Esophagus muscularis mucosa (tissue), 4 donors: ENCODE measurements around the gene NKAIN2. TPM values are rescaled to one million over a fixed set of nuclear protein-coding genes. Genes with fewer than 3 reads are reported as not detected.
"Not testable (repeated sequence)": the region's sequence is repeated elsewhere in the genome, so short reads cannot be mapped to it uniquely, and the experiment has no call there.

Experiments used
- DNase-seq: peaks from one replicate; pipeline ENCODE4 v3.0.0-alpha.2; 2017; ENCODE audit errors: extremely low spot score
- H3K27ac ChIP-seq, 4 donors: fragments of 200-600 bp; sonication (generic); replicated peaks in 1 of 4; 1 replicate in 3 of 4; 2 replicates in 1 of 4; pipeline ENCODE4 v1.5.1; 2016 to 2019; ENCODE audit warnings: mild to moderate bottlenecking in 1 of 4
- H3K27me3 ChIP-seq, 4 donors: fragments of 200-600 bp; sonication (generic); one replicate each; pipeline versions ENCODE4 v1.5.1 to v1.6.0; 2016 to 2019
- H3K36me3 ChIP-seq, 4 donors: fragments of 200-600 bp; sonication (generic); one replicate each; pipeline ENCODE4 v1.5.1; 2016 to 2019
- H3K4me1 ChIP-seq, 4 donors: fragments of 200-600 bp; sonication (generic); one replicate each; pipeline ENCODE4 v1.5.1; 2016 to 2019
- H3K4me3 ChIP-seq, 4 donors: fragments of 200-600 bp; sonication (generic); 1 replicate in 2 of 4; 2 replicates in 2 of 4; pipeline ENCODE4 v1.5.1; 2016 to 2019; ENCODE audit warnings: mild to moderate bottlenecking in 4 of 4, moderate library complexity in 1 of 4
- H3K9me3 ChIP-seq, 4 donors: fragments of 200-600 bp; sonication (generic); 1 replicate in 3 of 4; 2 replicates in 1 of 4; pipeline ENCODE4 v1.5.1; 2016 to 2019
- CTCF ChIP-seq, 3 experiments: fragments of 200-600 bp in 2 of 3; fragments of 450-650 bp in 1 of 3; sonication (generic) in 2 of 3; IDR thresholded peaks; one replicate each; pipeline ENCODE4 v1.5.1; 2017 to 2019; ENCODE audit warnings: antibody characterized with exemption in 3 of 3, mild to moderate bottlenecking in 2 of 3, moderate library complexity in 1 of 3
- EP300 ChIP-seq: sonication (generic); formaldehyde crosslinking; IDR thresholded peaks from one replicate; pipeline ENCODE4 v1.6.1; 2017; ENCODE audit warnings: antibody characterized with exemption
- POLR2A ChIP-seq: fragments of 450-650 bp; IDR thresholded peaks from one replicate; pipeline ENCODE4 v1.6.1; 2017; ENCODE audit warnings: antibody characterized with exemption, moderate library complexity, mild to moderate bottlenecking, low read depth
- POLR2AphosphoS5 ChIP-seq, 2 donors: sonication (generic); formaldehyde crosslinking; IDR thresholded peaks; one replicate each; pipeline ENCODE4 v1.6.1; 2017; ENCODE audit warnings: antibody characterized with exemption in 2 of 2
- WGBS: methylation state at CpG from one replicate; pipeline ENCODE4 v1.1.5; 2018; 5-methylcytosine and 5-hydroxymethylcytosine counted together
- intact Hi-C: fragments of 100-400 bp; cut with DNase I; formaldehyde crosslinking; loops from one replicate; pipeline ENCODE4 v1.15.1; 2023
- total RNA-seq, 4 donors: library from RNA; depleted of rRNA; stranded (reverse); fragments of >200 nt; gene quantifications; one replicate each; pipeline versions ENCODE4 v1.1.0 to v1.2.1, GENCODE V29; 2016

The NKAIN2 gene
- total RNA-seq, 4 donors from 2014 or later = 0.11 to 0.66 (median 0.13) TPM; not detected in 1

- no peak overlapping the region for H3K27ac ChIP-seq
- H3K36me3 ChIP-seq = no peaks in the 10 kb centered on the region
- H3K27me3 ChIP-seq = no peaks in the 10 kb centered on the region
- intact Hi-C loops = no loop called here
- 96% methylated on average over 1 of the region's 1 CpG for WGBS
- no peak for DNase-seq
- no peak overlapping the region for H3K4me3 ChIP-seq
- no peak for TF ChIP-seq EP300
- TF ChIP-seq POLR2A = no peak
- TF ChIP-seq POLR2AphosphoS5 (IDR thresholded peaks at IDR 0.05) = no peak
- no peak for TF ChIP-seq CTCF (IDR thresholded peaks at IDR 0.05)
- no peaks in the 10 kb centered on the region for H3K9me3 ChIP-seq
- no peaks in the 10 kb centered on the region for H3K4me1 ChIP-seq
Observed at GRCh38 chr6:124285146-124285545, 481.5 kb downstream of the NKAIN2 start.

DNA sequence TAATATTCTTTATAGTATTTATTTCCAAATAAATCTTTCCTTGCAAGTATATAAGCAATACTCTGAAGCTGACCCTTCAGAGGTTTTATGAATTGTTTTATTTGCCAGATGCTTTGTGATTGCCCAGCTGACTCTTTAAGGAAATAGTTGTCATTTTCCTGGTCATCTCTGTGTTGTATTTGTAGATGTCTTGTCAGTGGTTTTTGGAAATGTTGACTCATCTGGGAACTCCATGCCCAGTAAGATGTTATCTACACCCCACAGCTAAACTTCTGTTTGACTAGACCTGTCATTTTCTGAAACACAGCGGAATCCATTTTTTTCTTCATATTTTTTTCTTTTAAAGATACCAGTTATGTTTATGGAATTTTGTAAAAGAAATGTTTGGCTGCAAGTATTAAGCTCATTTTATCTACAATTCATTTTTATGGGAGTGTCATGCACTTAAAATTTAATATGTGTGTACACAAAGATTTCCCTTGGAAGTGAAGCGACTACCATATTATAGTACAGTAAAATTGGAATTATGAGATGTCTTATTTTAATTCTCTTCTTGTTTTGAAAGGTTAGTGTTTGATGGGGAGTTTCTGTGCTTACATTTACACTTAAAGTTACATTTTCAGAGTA is 491.0 kb downstream of the NKAIN2 start:
- DNase-seq = no peak
- H3K9me3 ChIP-seq = no peaks in the 10 kb centered on the region
- H3K27me3 ChIP-seq = no peaks in the 10 kb centered on the region
- H3K36me3 ChIP-seq = no peaks in the 10 kb centered on the region
- no peak overlapping the region for H3K4me3 ChIP-seq
- intact Hi-C loops = no loop called here
- no peak overlapping the region for H3K27ac ChIP-seq
- WGBS = 58% methylated on average over 2 of the region's 2 CpGs
- H3K4me1 ChIP-seq = no peaks in the 10 kb centered on the region
- no peak for TF ChIP-seq CTCF (IDR thresholded peaks at IDR 0.05)
- TF ChIP-seq POLR2A = no peak
- TF ChIP-seq POLR2AphosphoS5 (IDR thresholded peaks at IDR 0.05) = no peak
- TF ChIP-seq EP300 = no peak

DNA sequence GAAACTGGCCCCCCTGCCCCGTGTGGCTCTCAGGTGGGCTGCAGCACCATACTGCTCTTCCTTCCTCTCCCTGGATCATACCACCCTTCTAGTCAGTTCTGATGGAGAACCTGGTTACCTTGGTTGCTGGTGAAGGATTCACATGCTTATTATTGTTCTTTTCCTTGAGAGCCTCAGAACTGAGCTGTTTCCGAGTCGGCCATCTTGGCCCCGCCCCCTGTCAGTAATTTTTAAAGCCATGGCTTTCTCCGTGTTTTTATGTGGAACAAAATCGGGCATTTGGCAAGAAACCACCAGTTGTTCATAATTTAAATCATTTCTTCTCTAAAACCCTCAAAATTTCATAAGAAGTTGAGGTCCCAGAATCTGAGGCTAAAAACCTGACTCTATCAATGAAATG is 493.8 kb downstream of the NKAIN2 start:
- intact Hi-C loops = no loop called here
- no peaks in the 10 kb centered on the region for H3K9me3 ChIP-seq
- whole genome bisulfite sequencing = 93% methylated on average over 6 of the region's 6 CpGs

DNA sequence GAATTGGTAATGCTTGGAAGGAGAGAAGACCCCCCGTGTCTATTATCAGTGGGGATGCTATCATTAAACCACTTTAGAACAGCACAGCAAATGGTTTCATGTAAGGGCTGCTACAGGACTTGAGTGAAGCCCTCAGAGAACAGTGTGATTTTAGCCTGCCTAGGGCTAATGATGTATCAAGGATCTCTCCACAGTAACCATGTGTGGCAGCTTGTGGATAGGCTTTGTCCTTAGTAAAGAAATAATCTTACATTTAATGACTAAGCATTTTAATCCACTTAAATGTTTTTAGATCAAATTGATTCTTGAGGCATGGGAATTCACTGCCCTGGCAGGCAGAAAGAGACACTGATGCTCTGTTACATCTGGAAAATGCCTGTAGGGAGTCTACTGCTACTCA is 495.1 kb downstream of the NKAIN2 start:
- Histone ChIP-seq H3K36me3 (no peaks in the 10 kb centered on the region), H3K9me3 (no peaks in the 10 kb centered on the region), H3K4me1 (no peaks in the 10 kb centered on the region), H3K4me3 (no peak overlapping the region), H3K27me3 (no peaks in the 10 kb centered on the region), H3K27ac (no peak overlapping the region)
- DNase-seq = no peak
- TF ChIP-seq CTCF (IDR thresholded peaks at IDR 0.05) (no peak), POLR2A (no peak), EP300 (no peak), POLR2AphosphoS5 (IDR thresholded peaks at IDR 0.05) (no peak)
- intact Hi-C loops = no loop called here
- 50% methylated on average over 1 of the region's 1 CpG for WGBS

More for the DNA sequence above, 493.8 kb downstream of the NKAIN2 start:
- Histone ChIP-seq H3K4me3 (no peak overlapping the region), H3K4me1 (no peaks in the 10 kb centered on the region), H3K27ac (no peak overlapping the region), H3K27me3 (no peaks in the 10 kb centered on the region), H3K36me3 (no peaks in the 10 kb centered on the region)
- DNase-seq = no peak
- TF ChIP-seq POLR2AphosphoS5 (IDR thresholded peaks at IDR 0.05) (no peak), POLR2A (no peak), CTCF (IDR thresholded peaks at IDR 0.05) (no peak), EP300 (no peak)

DNA sequence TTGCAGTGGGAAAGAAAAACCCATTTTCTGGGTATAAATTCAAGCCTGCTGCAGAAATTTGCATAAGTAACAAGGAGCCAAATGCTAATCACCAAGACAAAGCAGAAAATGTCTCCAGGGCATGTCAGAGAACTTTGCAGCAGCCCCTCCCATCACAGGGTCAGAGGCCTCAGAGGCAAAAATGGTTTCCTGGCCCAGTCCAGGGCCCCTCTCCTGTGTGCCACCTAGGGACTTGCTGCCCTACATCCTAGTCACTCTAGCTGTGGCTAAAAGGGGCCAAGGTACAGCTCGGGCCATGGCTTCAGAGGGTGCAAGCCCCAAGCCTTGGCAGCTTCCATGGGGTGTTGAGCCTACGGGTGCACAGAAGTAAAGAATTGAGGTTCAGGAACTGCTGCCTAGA is 497.2 kb downstream of the NKAIN2 start:
- H3K4me3 ChIP-seq, H3K27me3 ChIP-seq, H3K4me1 ChIP-seq, H3K9me3 ChIP-seq, DNase-seq, H3K36me3 ChIP-seq, H3K27ac ChIP-seq, intact Hi-C loops: not testable (repeated sequence)
- WGBS = 93% methylated on average over 2 of the region's 2 CpGs
